Transverse colon (tissue), 4 donors: ENCODE data around the gene BMP7. TPM values are rescaled to one million over a fixed set of nuclear protein-coding genes. Genes with fewer than 3 reads are reported as not detected.

ENCODE experiments used
- DNase-seq: peaks from one replicate; pipeline ENCODE4 v3.0.0-alpha.2; 2019
- H3K27ac ChIP-seq, 4 donors: fragments of 200-600 bp; sonication (generic); 2 replicates each; pipeline ENCODE4 v1.5.1; 2016 to 2018; ENCODE audit warnings: inconsistent platforms in 4 of 4
- H3K27me3 ChIP-seq: fragments of 200-600 bp; sonication (generic); 2 replicates; pipeline ENCODE4 v1.5.1; 2017; ENCODE audit warnings: inconsistent platforms
- H3K36me3 ChIP-seq, 4 donors: fragments of 200-600 bp; sonication (generic); 2 replicates each; pipeline ENCODE4 v1.5.1; 2017 to 2019; ENCODE audit warnings: inconsistent platforms in 4 of 4
- H3K4me1 ChIP-seq, 4 donors: fragments of 200-600 bp; sonication (generic); 2 replicates each; pipeline ENCODE4 v1.5.1; 2017 to 2020; ENCODE audit warnings: inconsistent platforms in 4 of 4
- H3K4me3 ChIP-seq, 4 donors: fragments of 200-600 bp; sonication (generic); 1 replicate in 1 of 4; 2 replicates in 3 of 4; pipeline versions ENCODE4 v1.5.1 to v1.6.1; 2017 to 2019; ENCODE audit warnings: inconsistent platforms in 4 of 4
- H3K9me3 ChIP-seq, 2 donors: fragments of 200-600 bp; sonication (generic); 2 replicates each; pipeline ENCODE4 v1.5.1; 2017 to 2019; ENCODE audit warnings: inconsistent platforms in 2 of 2
- CTCF ChIP-seq, 5 experiments: fragments of 200-600 bp in 3 of 5; fragments of 450-650 bp in 2 of 5; sonication (generic) in 3 of 5; IDR thresholded peaks; 1 replicate in 2 of 5; 2 replicates in 3 of 5; pipeline ENCODE4 v1.5.1; 2016 to 2017; ENCODE audit warnings: antibody characterized with exemption in 5 of 5, inconsistent platforms in 3 of 5, mild to moderate bottlenecking in 2 of 5, moderate library complexity in 1 of 5
- EP300 ChIP-seq: sonication (generic); formaldehyde crosslinking; IDR thresholded peaks from one replicate; pipeline ENCODE4 v1.6.1; 2017; ENCODE audit warnings: antibody characterized with exemption, low read depth
- POLR2A ChIP-seq: fragments of 450-650 bp; IDR thresholded peaks from one replicate; pipeline ENCODE4 v1.6.1; 2016; ENCODE audit warnings: antibody characterized with exemption, mild to moderate bottlenecking, moderate library complexity
- POLR2AphosphoS5 ChIP-seq, 3 donors: sonication (generic); formaldehyde crosslinking; IDR thresholded peaks; one replicate each; pipeline ENCODE4 v1.6.1; 2016; ENCODE audit warnings: antibody characterized with exemption in 3 of 3
- WGBS, 2 donors: methylation state at CpG; one replicate each; pipeline ENCODE4 v1.1.5; 2018; ENCODE audit warnings: low coverage in 1 of 2; 5-methylcytosine and 5-hydroxymethylcytosine counted together
- in situ Hi-C, 4 donors: fragments of 200-750 bp; cut with MboI; loops; one replicate each; pipeline versions ENCODE4 v1.15.0 to v1.15.1; 2017; ENCODE audit warnings: low sequenced_read_pairs in 3 of 4, low pct_ligation_motif_present in 1 of 4, low pct_unique_long_range_greater_than_20kb in 1 of 4
- intact Hi-C: fragments of 100-400 bp; cut with DNase I; formaldehyde crosslinking; loops from one replicate; pipeline ENCODE4 v1.15.1; 2023; ENCODE audit warnings: low total_unique reads
- total RNA-seq, 4 donors: library from RNA; depleted of rRNA; stranded (reverse); fragments of >200 nt; gene quantifications; one replicate each; pipeline ENCODE4 v1.1.0, GENCODE V29; 2016

Gene BMP7
- total RNA-seq, 4 donors from 2014 or later = 1.4 to 2.2 (median 1.5) TPM; not detected in 1

- TF ChIP-seq POLR2AphosphoS5 (IDR thresholded peaks at IDR 0.05) (no peak), CTCF (IDR thresholded peaks at IDR 0.05) (no peak), EP300 (no peak)
- in situ Hi-C loops (no loop called here), intact Hi-C loops (no loop called here)
- Histone ChIP-seq H3K4me1 (no peaks in the 10 kb centered on the region), H3K36me3 (no peaks in the 10 kb centered on the region), H3K9me3 (no peaks in the 10 kb centered on the region), H3K27ac (no peak overlapping the region), H3K4me3 (no peak overlapping the region), H3K27me3 (no peaks in the 10 kb centered on the region)
- no peak for DNase-seq
- 45 to 58% methylated on average over 2 of the region's 2 CpGs for WGBS, 2 donors
Observed at GRCh38 chr20:57152557-57152956, 113.9 kb downstream of the BMP7 start.

GRCh38 chr20:57150559-57150958 is 115.9 kb downstream of the BMP7 start:
- peaks cover 2% of the 10 kb centered on the region for H3K27me3 ChIP-seq
- in situ Hi-C loops = no loop called here

GRCh38 chr20:57148263-57148662 is 118.2 kb downstream of the BMP7 start:
- no peak for DNase-seq
- no peaks in the 10 kb centered on the region for H3K4me1 ChIP-seq
- no peak overlapping the region for H3K4me3 ChIP-seq
- no peak overlapping the region for H3K27ac ChIP-seq
- TF ChIP-seq POLR2AphosphoS5 (IDR thresholded peaks at IDR 0.05) (no peak), CTCF (IDR thresholded peaks at IDR 0.05) (no peak), EP300 (no peak), POLR2A (no peak)
- no peaks in the 10 kb centered on the region for H3K9me3 ChIP-seq
- in situ Hi-C loops = no loop called here
- WGBS, 2 donors = 42% methylated on average over 13 of the region's 13 CpGs; no CpG with 5 or more reads in 1 of the 2 donors
- H3K36me3 ChIP-seq = no peaks in the 10 kb centered on the region
- intact Hi-C loops = no loop called here
- peaks cover 2% of the 10 kb centered on the region for H3K27me3 ChIP-seq

More at GRCh38 chr20:57150559-57150958, 115.9 kb downstream of the BMP7 start:
- Histone ChIP-seq H3K4me3 (no peak overlapping the region), H3K9me3 (no peaks in the 10 kb centered on the region), H3K27ac (no peak overlapping the region), H3K36me3 (no peaks in the 10 kb centered on the region), H3K4me1 (no peaks in the 10 kb centered on the region)
- intact Hi-C loops = no loop called here
- DNase-seq = no peak
- no peak for TF ChIP-seq POLR2AphosphoS5 (IDR thresholded peaks at IDR 0.05)
- no peak for TF ChIP-seq EP300
- TF ChIP-seq POLR2A = no peak
- no peak for TF ChIP-seq CTCF (IDR thresholded peaks at IDR 0.05)
- 20 to 70% methylated on average over 1 of the region's 1 CpG for WGBS, 2 donors

- H3K27ac ChIP-seq = no peak overlapping the region
- H3K9me3 ChIP-seq = no peaks in the 10 kb centered on the region
- no peak overlapping the region for H3K4me3 ChIP-seq
- no peak for TF ChIP-seq EP300
- TF ChIP-seq POLR2AphosphoS5 (IDR thresholded peaks at IDR 0.05) = no peak
- no peak for TF ChIP-seq POLR2A
- no peak for TF ChIP-seq CTCF (IDR thresholded peaks at IDR 0.05)
- in situ Hi-C loops = no loop called here
- no peak for DNase-seq
- peaks cover 2% of the 10 kb centered on the region for H3K27me3 ChIP-seq
- no peaks in the 10 kb centered on the region for H3K36me3 ChIP-seq
- intact Hi-C loops = no loop called here
- 78 to 100% methylated on average over 2 to 5 of the region's 5 CpGs for WGBS, 2 donors
- H3K4me1 ChIP-seq = no peaks in the 10 kb centered on the region
Observed at GRCh38 chr20:57147185-57147584, 119.3 kb downstream of the BMP7 start.
